IMR-90 (cell line): ENCODE results near the gene AGBL5. TPM values are rescaled to one million over a fixed set of nuclear protein-coding genes. Genes with fewer than 3 reads are reported as not detected.

ENCODE experiments used
- MAZ ChIP-seq: IDR thresholded peaks from 2 replicates; pipeline ENCODE4 v1.6.1; 2012; ENCODE audit warnings: low read depth, mild to moderate bottlenecking, low read length, improper control_type of control experiment, moderate library complexity, borderline replicate concordance
- RCOR1 ChIP-seq: IDR thresholded peaks from 2 replicates; pipeline ENCODE4 v1.6.1; 2012; ENCODE audit warnings: mild to moderate bottlenecking, low read length, improper control_type of control experiment; ENCODE audit not compliant: insufficient replicate concordance
- SMC3 ChIP-seq: fragments of 150-350 bp; IDR thresholded peaks from 2 replicates; pipeline ENCODE4 v1.6.1; 2016; ENCODE audit warnings: low read depth, mild to moderate bottlenecking, antibody characterized with exemption, low read length, moderate library complexity
- polyA plus RNA-seq, 3 experiments: library from polyadenylated mRNA; depleted of rRNA; stranded (reverse); fragments of >200 nt; gene quantifications; 2 replicates each; pipeline ENCODE4 v1.2.3, GENCODE V29; 2012; ENCODE audit warnings: low replicate concordance in 1 of 3
- total RNA-seq: library from RNA; depleted of rRNA; stranded (reverse); fragments of >200 nt; gene quantifications from 2 replicates; pipeline ENCODE4 v1.2.3, GENCODE V29; 2012
- TF ChIP-seq, protein P1 (sequence below): fragments of 150-350 bp; IDR thresholded peaks from 2 replicates; pipeline ENCODE4 v1.6.1; 2016; ENCODE audit warnings: low read depth, mild to moderate bottlenecking, low read length, moderate library complexity, borderline replicate concordance

AGBL5 gene
- total and polyA plus RNA-seq, 2 of the 4 experiments (the other 2 are of a cell fraction) = 19.0 to 26.2 TPM

DNA sequence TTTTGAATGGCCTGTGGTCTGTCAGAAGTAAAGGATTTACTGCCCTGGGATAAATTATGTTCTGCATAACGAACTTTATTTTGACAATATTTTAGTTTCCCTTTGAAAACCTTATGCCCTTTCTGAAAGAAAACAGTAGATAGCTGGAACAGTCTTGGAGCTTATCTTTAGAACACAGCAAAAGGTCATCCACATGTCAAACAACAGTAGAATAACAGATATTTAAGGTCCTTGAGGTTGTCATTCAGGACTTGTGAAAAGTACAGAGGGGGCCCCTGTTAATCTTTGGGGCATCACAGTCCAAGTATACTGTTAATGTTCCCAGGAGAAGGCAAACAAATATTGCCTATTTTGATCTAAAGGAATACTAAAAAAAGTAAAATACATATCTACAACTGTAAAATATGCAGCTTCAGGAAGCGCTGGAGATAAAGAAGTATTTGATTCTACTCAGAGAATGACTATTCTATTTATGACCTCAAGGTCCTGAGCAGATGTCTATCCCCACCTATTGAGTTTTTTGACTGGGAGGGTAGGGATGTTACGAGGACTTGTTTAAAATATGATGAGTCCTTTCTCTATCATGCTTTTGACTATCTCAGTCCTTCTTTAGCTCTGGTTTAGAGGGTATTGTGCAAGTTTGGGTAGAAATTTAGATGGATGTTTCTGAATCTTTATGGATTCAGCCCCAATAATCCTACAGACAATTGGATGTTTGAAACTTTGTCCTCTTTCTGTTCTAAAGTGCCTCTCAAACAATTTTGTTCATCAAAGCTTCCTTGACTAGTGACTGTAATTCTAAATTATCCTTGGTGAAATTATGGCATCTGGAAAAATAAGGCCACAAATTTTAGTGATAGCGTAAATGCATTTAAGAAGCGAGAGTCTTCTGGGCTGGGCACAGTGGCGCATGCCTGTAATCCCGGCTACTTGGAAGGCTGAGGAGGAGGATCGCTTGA is 43.8 kb upstream of the AGBL5 start (continued):
- TF ChIP-seq MAZ = no peak
- TF ChIP-seq, protein P1, sequence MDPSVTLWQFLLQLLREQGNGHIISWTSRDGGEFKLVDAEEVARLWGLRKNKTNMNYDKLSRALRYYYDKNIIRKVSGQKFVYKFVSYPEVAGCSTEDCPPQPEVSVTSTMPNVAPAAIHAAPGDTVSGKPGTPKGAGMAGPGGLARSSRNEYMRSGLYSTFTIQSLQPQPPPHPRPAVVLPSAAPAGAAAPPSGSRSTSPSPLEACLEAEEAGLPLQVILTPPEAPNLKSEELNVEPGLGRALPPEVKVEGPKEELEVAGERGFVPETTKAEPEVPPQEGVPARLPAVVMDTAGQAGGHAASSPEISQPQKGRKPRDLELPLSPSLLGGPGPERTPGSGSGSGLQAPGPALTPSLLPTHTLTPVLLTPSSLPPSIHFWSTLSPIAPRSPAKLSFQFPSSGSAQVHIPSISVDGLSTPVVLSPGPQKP = no peak
- no peak for TF ChIP-seq SMC3
- no peak for TF ChIP-seq RCOR1
